HG02763 (cell line): ENCODE data around the gene CPNE4.
"Not testable (repeated sequence)": the region's sequence is repeated elsewhere in the genome, so short reads cannot be mapped to it uniquely, and the experiment has no call there.

Experiments used
- ATAC-seq: cut with Tn5 transposase; IDR thresholded peaks from one replicate; pipeline ENCODE4 v1.9.1; 2021; ENCODE audit warnings: mild to moderate bottlenecking, moderate library complexity; ENCODE audit not compliant: unreplicated experiment

CPNE4 gene

GRCh38 chr3:132034486-132035464 is at the start of gene CPNE4:
CPNE4 (minus strand) TSS chr3:132035014.
- peak; percentile 50 for ATAC-seq

- no peak for ATAC-seq
Measured at GRCh38 chr3:132083583-132084279, 48.9 kb upstream of the CPNE4 start.

GRCh38 chr3:132083159-132083558 is 48.3 kb upstream of the CPNE4 start:
- no peak for ATAC-seq

GRCh38 chr3:132079147-132079546 is 44.3 kb upstream of the CPNE4 start:
- no peak for ATAC-seq

GRCh38 chr3:132073771-132074170 is 39.0 kb upstream of the CPNE4 start:
- ATAC-seq: no peak

DNA sequence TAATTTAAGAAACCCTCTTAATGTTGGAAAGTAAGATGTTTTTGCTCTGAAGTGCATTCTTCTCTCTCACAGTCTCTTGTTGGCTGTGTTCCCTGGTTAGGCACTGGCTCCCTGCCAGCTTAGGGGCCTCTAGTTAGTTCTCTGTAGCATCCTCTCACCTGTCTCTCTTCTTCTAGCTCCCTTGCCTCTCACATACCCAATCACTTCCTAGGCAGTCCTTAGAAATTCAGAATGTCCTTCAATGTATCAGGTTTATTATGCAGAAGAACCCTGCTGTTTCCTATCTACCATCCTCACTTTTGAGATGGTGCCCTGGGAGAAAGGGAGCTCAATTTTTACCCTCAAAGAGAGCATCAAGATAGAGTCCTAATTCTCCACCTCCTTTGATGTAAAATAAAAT is 36.2 kb upstream of the CPNE4 start:
- ATAC-seq: no peak

GRCh38 chr3:132064114-132064513 is 29.3 kb upstream of the CPNE4 start:
- no peak for ATAC-seq

DNA sequence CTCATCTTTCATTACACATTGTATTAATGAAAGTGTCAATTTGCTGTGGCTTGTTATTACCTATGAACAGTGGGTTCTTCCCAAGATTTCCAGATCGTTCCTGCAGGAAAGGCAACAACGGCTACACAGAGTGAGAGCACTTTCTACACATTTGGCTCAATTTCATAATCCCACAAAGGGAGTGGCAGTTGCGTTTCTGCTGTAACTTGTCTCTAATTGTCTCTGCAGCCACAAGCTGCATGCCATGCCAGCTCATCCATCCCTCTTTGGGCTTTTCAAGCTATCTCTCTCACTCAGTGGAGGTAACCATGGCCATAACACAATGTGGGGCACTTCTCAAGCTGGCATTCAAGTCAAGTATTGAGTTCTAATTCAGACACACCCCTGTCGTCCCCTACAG is 27.7 kb upstream of the CPNE4 start:
- ATAC-seq: no peak

DNA sequence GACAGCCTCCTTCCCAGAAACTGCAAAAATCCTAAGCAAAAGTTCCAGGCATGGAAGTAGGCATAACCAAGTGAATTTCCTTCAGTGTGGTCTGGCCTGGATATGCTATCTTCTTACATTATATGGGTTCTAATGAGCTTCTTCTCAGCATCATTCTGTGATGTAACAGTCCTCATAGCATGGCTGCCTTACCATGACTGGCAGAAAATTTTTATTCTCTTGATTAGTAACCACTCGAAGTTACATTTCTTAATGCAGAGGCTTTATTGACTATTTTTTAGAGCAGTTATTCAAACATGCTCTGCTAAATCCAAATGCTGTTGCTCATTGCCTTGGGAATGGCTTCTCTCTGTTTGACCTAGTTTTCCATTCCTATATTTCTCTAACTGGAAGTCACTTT is 21.1 kb upstream of the CPNE4 start:
- no peak for ATAC-seq

DNA sequence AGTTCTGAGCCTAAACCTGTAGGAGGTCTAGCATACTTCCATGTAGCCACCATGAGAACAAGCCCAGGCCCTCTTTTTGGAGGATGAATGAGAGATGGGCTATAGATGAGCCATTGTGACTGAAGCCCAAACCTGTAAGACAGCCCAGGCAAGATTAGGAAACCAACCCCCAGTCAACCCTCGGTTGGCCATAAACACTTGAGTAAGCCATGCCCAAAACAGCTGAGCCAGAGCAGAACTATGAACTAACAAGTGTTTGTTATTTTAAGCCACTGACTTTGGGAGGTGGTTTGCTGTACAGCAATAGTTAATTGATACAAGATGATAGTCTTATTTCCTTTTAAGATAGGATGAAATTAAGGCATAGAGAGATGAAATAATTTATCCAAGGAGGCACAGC is 12.4 kb upstream of the CPNE4 start:
- ATAC-seq: no peak

GRCh38 chr3:132044874-132045273 is 10.1 kb upstream of the CPNE4 start:
- not testable (repeated sequence) for ATAC-seq

DNA sequence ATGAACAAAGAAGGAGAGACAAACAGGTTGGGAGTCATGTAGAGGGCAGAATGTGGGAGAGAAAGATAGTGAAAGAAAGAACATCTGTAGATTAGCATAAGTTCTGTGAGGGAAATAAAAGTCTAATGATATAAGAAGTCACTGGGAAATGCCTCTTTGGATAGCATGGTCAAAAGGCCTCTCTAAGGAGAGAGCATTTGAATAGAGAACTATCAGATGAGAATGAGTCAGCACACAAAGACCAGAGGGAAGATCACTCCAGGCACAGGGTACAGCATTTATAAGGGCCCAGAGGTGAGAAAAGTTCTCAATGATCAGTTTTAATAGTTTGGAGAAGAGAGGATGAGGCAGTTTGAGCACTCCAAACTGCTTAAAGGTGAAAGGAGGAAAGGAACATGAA is 7.9 kb upstream of the CPNE4 start:
- ATAC-seq: no peak

GRCh38 chr3:132038198-132038825 is 3.5 kb upstream of the CPNE4 start:
- ATAC-seq: no peak

DNA sequence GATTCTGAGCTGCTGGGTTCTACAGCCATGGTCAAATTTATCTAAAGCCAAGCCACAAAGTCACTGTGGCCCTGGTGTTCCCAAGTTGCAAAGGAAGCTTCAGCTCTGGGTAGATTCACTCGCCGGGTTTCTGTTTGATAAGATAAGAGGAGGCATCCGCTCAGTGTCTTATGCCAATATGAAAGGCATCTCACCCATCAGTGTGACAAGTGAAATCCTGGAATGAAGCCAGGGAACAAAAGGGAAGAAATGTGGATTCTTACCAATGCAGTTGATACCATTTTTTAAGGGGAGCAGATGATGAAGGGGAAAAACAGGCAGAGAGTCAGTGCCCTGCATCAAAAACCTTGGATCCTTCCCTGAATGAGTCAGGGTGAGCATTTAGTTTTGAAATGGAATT is 2.8 kb upstream of the CPNE4 start:
- no peak for ATAC-seq

DNA sequence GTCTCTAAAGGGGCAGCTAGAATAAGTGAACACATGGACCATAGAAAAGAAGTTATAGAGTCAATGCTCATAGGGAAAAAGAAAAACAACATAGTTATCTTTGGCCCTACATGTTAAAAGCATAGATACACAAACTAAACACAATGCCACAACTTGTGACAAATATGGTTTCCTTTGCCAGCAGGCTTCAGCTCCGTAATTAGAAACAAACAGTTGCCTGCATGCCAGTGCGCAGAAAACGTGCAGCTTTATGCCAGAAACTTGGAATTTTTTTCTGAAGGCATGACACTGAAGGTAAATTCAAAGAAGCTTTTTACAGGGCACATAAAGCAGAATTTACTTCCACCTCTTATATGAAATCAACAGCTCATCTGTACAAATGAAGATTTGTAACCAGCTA is 2.2 kb upstream of the CPNE4 start:
- no peak for ATAC-seq

DNA sequence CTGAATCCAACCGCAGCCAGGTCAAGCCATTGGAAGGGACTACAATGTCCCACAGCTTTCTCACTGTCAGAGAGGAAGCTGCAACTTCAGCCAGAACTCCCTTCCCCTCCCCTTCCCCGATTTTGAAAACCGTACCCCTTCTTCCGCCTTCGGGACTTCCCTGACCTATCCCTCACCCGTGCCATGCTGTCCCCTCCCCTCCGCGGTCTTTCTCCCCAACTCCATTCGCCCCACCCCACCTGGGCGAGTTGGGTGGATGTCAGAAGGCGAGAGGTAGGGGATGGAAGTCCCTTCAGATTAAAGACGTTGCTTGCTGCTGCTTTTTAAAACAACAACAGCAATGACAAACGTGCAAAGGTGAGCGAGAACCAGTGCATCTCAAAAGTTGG is 723 bp downstream of the CPNE4 start:
- no peak for ATAC-seq

DNA sequence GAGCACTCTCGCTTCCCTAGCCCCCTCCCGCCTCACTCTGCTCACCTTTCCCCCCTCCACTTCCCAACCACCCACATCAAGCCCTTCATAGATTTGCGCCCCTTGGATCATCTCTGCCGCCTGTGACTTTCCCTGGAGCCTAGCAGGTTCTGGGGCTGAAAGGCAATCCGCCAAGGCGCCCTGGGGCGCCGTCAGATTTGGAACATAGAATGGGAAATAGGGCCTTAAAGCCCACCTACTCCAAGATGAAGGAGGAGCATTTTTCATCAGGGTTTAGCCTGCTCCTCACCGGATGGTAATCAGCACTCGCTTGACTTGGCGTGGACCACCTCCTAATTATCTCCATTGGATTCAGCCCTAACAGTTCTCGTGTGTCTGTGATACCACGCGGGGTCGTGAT is 1.3 kb downstream of the CPNE4 start:
- ATAC-seq: no peak

- no peak for ATAC-seq
Measured at GRCh38 chr3:132032959-132033358, 1.9 kb downstream of the CPNE4 start.

GRCh38 chr3:132029182-132029902 is 5.5 kb downstream of the CPNE4 start:
- peak; percentile 84 for ATAC-seq

DNA sequence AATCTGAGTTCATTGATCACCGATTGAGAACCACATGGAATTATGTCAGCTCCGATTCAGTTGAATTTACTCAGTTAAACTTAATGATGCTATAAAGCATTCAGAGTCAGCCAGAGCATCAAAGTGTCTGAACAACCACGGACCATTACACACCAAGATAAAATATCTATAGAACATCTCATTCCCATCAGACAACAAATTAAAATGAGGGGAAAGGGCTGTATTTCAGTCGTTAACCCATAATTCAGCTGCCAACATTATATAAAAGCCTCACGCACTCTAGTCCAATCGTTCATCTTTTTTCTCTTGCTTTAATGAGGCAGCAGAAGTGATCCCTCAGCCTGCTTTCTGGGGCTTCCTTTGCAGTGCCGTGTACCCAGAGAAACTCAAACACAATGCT is 11.9 kb downstream of the CPNE4 start:
- ATAC-seq: no peak

DNA sequence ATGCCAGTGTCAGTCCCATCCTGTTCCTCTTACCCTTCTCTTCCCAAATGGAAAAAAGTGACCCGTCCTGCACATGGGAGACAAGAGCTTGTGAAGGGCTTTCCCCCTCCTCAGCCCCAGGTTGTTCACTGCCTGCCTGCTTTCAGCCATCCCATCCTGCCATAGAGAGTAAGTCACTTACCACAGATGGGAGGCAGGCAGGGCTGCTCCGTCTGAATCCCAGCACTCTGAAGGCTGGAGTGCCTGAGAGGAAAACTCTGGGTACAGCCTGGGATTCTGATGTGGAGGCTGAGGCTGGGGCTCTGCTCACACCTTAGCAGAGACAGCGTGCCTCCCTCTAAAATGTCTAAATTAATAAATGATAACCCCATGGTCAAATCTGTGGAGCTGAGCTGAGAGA is 14.8 kb downstream of the CPNE4 start:
- no peak for ATAC-seq
